Measurements from ENCODE around the gene GPR78.

DNA sequence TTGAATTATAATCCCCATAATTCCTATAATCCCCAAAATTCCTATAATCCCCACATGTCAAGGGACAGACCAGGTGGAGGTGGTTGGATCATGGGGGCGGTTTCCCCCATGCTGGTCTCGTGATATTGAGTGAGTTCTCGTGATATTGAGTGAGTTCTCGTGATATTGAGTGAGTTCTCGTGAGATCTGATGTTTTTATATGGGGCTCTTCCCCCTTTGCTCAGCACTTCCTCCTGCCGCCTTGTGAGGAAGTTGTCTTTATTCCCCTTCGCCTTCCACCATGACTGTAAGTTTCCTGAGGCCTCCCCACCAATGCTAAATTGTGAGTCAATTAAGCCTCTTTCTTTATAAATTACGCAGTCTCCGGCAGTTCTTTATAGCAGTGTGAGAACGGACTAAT is 36.6 kb upstream of the GPR78 start:
- TF ChIP-seq GATA2 (IDR thresholded peaks at IDR 0.05; ENCODE audit: low read depth, low read length) (no peak), GATA3 (IDR thresholded peaks at IDR 0.05; ENCODE audit: low read depth, low read length) (no peak)
